Measurements from ENCODE around the gene MYOM1.
"Not testable (repeated sequence)": the region's sequence is repeated elsewhere in the genome, so short reads cannot be mapped to it uniquely, and the experiment has no call there.

The MYOM1 gene

GRCh38 chr18:3081584-3081991 lies 138.2 kb downstream of the MYOM1 start:
- no peak for DNase-seq (ENCODE audit: low spot score)

GRCh38 chr18:3079653-3080052 lies 140.1 kb downstream of the MYOM1 start:
- no peak for DNase-seq (ENCODE audit: low spot score)

DNA sequence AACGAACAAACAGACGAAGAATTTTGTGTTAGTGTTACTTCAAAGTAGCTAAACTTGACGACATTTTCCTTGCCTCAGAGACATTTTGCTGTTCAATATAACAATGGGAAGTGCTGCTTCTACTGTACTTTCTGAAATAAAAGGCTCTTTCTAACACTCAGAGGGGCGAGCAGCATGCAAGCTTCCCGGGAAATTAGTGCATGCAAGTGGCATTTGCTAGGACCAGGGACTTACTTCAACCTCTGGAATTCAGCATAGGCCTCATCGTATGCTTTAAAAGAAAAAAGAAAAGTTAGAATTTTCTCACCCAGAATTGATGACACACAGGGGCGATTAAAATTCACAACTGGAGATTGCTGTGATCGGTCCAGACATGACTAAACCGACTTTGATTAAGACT lies 144.3 kb downstream of the MYOM1 start:
- DNase-seq (ENCODE audit: low spot score), result no peak

GRCh38 chr18:3074087-3074486 lies 145.7 kb downstream of the MYOM1 start:
- no peak for DNase-seq (ENCODE audit: low spot score)

- not testable (repeated sequence) for DNase-seq (ENCODE audit: low spot score)
Measured at GRCh38 chr18:3073353-3073752, 146.4 kb downstream of the MYOM1 start.

GRCh38 chr18:3071676-3072075 lies 148.1 kb downstream of the MYOM1 start:
- no peak for DNase-seq (ENCODE audit: low spot score)

- DNase-seq (ENCODE audit: low spot score), result no peak
Measured at GRCh38 chr18:3069671-3070433, 149.9 kb downstream of the MYOM1 start.

DNA sequence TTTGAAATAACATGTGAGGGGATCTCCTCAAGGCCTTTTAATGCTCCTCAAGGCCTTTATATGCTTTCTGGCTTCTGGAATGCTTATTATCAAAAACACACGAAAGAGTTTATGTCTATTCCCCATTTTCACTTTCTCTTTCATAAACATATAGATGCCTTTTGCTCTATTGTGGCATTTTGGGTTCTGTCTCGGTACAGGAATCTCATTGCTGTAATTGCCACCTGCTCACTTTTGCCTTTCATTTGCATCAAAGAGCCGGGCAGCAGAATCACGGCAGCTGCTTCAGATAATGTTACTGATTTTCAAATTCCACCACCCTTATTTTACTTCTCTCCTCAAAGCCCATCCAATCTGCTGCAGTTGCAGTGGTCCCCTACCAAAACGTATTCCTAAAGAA lies 152.0 kb downstream of the MYOM1 start:
- no peak for DNase-seq (ENCODE audit: low spot score)

DNA sequence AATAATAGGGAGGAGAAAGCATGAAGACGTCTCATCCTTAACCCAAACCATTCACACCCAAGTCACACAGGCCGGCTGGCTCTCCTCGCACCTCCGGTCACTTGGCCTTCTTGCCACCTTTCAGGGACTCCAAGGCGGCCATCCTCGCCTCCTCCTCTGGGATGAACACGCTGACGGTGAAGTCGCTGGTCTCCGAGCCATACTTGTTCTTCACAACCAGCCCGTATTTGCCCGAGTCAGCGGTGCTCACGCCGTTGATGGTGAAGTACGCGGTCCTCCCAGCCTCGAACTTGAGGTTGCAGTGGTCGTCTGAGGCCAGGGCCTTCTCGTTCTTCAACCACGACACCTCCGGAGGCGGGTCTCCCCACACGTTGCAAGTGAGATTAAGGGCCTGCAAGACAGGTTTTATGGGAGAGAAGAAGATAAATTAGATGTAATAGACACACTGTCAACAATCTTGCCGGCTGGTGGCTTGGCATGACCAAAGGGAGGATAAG lies 152.6 kb downstream of the MYOM1 start:
- DNase-seq (ENCODE audit: low spot score), result no peak

DNA sequence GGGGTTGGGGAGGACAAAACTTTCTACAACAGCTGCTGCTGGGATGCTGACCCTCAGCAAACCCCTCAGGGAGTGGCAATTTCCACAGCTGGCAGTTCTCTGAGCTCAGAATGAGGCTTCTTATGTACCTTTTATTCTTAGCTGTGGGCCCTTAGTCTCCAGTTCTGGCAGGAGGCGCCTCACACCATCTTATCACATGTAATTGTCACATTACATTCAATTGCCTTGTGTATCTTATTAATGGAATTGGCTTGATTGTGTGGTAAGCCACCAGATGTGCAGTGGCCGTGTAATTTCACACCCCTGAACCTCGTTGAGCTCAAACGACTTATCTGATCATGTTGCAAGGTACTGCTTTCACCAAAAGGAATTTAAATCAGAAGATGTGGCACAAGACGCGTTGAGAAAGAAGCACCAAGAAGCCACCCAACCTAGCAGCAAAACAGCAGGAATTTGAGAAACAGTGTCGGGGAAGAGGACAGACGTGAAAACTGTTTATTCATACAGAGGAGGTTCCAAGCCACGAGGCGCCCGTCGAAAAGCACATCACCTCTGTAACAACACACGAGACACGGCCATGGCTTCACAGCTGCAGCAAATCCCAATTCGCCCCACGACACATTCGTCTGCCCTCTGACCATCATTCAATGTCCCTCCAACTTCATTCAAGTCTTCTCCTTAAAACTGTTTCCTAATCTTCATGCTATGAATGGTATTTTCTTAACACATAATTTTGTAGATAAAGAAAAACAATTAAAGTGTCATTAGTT lies 153.2 kb downstream of the MYOM1 start:
- DNase-seq (ENCODE audit: low spot score), result no peak

- not testable (repeated sequence) for DNase-seq (ENCODE audit: low spot score)
Measured at GRCh38 chr18:3063766-3064165, 156.0 kb downstream of the MYOM1 start.

- peak; percentile 30 for DNase-seq (ENCODE audit: low spot score)
Measured at GRCh38 chr18:3062798-3063680, 156.7 kb downstream of the MYOM1 start.

- DNase-seq (ENCODE audit: low spot score), result no peak
Measured at GRCh38 chr18:3061581-3062312, 158.0 kb downstream of the MYOM1 start.

DNA sequence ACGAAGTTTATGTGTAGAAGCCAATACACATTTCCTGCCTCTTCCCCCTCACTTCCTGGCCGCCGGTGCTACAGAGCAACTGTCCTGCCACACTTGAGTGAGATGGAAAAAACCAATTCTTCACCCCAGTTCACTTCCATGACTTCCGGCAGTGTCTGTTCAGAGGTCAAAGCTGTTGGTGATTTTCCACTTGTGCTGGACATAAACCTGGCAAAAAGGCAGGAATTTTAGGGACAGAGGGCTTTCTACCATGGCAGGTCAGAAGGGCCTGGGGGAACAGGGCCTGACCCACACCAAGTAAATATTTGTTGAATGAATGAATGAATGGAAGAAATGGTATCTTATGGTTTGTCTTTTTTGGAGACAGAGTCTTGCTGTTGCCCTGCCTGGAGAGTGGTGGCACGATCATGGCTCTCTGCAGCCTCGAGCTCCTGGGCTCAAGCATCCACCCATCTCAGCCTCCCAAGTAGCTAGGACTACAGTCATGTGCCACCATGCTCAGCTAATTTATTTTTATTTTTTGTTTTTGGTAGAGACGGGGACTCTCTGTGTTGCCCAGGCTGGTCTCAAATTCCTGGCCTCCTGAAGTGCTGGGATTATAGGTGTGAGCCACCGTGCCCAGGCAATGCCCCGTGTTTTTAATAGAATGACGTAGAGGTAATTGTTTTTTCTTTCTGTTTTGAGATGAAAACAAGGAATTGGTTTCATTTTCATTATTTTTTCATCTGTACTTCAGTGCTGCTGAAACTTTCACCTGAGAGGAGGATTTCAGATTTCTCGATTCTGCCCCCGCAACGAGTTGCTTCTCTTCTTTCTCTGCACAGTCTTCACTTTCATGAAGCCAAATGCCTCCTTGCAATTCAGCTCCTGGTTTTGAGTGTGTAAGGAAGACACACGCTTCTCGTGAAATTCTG lies 158.8 kb downstream of the MYOM1 start:
- DNase-seq (ENCODE audit: low spot score), result no peak

DNA sequence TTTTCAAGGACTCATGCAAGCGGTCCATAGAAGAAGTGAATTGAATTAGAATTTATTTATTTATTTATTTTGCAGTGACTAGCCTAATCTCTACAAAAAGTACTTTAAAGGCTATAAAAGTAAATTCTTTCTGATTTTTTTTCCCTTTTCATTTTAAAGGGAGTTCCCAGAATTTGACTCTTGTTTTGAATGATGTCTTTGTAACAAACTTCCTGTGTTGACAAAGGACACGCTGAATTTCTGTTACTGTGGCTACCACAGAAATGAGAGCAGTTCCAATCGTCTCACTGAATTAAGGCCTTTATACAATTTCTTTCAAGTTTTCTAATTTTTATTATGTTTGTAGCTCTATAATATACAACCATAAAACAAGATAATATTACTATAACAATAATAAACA lies 160.5 kb downstream of the MYOM1 start:
- no peak for DNase-seq (ENCODE audit: low spot score)

GRCh38 chr18:3058328-3059191 lies 161.2 kb downstream of the MYOM1 start:
- no peak for DNase-seq (ENCODE audit: low spot score)

- DNase-seq (ENCODE audit: low spot score), result no peak
Measured at GRCh38 chr18:3057526-3057925, 162.2 kb downstream of the MYOM1 start.

DNA sequence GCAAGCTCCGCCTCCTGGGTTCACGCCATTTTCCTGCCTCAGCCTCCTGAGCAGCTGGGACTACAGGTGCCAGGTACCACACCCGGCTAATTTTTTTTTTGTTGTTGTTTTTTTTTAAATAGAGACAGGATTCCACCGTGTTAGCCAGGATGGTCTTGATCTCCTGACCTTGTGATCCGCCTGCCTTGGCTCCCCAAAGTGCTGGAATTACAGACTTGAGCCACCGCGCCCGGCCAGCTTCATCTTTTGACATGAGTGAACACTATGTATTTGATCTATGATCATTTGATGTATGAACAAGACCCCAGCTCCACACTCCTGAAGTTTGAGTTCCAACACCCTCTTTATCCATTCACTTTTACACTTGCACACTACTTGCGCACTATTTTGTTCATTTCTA lies 163.5 kb downstream of the MYOM1 start:
- DNase-seq (ENCODE audit: low spot score), result no peak

DNA sequence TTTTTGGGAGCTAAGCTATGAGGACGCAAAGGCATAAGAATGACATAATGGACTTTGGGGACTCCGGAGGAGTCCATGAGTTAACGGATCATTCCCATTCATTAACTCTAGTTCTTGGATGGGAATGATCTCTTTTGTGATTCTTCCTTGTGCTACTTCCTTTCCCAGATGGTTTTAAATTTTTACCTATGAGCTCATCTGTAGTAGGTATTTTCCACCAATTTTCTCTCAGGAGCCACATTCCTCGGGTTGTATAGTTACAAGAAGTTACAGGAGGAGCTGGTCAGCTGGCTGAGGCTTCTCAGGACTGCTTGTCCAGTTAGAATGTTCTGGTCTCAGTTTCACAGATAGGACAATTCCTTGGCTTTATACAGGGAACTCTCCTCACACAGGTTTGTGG lies 164.0 kb downstream of the MYOM1 start:
- no peak for DNase-seq (ENCODE audit: low spot score)
